ENCODE data around the gene CDH4.
"Not testable (repeated sequence)": the region's sequence is repeated elsewhere in the genome, so short reads cannot be mapped to it uniquely, and the experiment has no call there.

Gene CDH4

DNA sequence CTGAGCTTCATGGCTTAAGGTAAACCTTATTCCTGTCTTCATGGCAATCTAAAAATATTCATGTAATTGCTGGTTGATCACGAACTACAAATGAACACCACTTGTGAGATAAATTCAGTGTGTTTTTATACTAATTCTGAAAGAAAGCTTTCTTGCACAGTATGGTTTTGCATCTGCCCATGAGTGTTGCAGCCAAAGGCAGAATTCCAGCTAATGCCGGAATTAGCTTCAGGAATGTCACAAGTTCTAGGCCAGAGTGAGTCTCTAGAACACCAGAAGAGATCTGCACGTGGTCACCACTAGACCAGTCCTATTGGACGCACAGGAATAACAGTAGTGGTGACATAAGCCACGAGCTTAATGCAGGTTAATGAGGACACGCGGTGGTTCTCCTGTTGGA is 223.7 kb downstream of the CDH4 start:
- DNase-seq, result no peak

DNA sequence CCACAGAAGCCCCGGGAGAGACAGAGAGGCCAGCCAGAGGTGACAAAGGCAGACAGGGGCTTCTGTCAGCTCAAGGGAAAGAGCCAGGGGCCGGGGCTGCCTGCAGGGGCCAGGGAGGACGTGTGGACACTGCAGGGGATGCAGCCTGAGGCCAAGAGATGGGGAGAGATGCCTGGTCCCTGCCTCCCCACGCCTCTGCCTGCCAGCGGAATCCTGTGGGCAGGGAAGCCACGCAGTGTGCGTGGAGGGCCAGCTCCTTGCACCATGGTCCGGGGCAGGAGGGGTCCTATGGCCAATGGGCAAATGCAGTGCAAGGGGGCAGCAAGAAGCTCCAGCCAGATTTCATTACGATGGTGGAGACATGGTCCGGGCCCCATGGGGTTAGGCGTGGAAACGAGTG is 224.9 kb downstream of the CDH4 start:
- DNase-seq, result no peak

DNA sequence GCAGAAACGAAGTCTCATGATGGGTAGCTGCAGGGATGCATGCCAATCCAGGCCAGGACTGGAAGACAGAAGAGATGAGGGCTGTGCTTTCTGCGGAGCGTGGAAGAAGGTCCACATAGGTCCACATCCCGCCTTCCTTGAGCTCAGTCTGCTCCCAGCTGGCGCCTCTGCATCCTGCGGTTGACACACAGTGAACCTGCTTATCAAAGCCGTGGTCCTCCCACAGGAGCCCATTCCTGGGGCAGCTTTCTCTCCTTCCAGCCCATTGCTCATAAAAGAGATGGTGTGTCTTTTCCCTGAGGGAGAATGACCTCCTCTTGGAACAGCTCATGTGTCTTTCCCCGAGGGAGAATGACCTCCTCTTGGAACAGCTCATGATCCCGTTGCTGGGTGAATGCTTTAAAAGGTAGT is 225.4 kb downstream of the CDH4 start:
- no peak for DNase-seq

GRCh38 chr20:61478094-61478493 is 226.0 kb downstream of the CDH4 start:
- DNase-seq, result no peak

GRCh38 chr20:61478611-61479305 is 226.7 kb downstream of the CDH4 start:
- no peak for DNase-seq

- not testable (repeated sequence) for DNase-seq
Observed at GRCh38 chr20:61479433-61479832, 227.4 kb downstream of the CDH4 start.

DNA sequence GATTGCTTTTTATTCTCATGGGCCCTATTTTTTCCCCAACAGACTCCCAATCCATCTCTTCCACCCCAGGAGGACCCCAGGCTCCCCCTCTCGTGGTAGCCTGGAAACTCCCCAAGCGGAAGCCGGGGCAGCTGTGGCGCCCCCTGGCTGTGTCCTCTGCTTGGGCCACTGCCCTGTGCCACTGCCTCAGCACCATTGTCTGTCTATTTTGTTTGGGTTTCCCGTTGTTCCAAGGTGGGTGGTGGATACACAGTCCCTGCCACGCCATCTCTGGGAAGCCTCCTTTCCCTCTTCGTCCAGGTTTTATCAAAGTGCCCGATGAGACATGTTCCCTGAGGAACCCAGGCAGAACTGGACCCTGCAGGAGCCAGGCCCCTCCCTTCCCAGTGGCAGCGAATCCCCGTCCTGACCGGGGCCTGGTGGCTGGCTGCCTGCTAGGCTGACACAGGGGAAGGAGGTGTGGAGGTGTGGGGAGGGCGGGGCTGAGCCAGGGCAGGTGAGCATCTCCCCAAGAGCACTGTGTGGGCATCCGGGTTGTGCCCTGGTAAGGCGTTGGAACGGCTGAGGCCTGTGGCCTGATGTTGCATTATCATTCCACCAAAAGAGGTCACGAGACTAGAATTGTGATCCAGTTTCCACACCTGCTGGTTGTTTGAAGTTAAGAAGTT is 228.2 kb downstream of the CDH4 start:
- DNase-seq, result no peak

DNA sequence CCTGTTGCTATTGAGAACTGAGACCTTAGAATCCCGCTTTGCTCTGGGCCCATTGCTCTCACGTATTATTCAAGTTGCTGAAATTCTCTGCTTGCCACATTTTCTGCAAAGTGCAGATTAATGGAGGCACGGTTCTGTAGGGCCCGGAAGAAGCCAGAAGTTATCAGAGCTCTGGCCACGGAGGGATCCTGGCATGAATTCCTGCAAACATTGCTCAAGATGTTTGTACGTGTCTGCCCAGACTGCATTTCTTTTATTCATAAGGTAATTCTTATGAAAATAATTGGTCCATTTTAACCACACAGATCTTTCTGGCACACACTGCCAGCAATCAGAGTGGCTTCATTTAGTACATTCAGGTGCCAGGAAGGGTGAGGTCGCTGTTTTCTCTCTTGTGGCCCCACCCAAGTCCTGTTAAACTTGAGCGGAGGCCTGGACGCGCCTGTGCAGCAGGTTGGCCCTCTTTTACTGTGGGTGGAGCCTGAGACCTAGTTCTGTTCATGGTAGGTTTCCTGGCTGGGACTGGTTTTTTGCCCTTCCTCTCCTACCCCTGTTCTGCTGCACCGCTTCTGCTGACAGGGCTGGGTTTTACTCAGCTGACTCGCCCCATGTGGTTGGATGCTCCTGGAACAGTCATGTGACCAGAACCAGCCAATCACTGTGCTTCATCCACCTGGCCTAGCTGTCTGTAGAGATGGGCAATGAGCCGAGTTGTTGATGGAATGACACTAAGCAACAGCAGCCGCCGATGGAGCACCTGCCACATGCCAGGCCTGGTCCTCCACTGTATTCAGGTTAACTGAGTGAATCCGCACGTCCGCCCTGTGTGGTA is 230.2 kb downstream of the CDH4 start:
- no peak for DNase-seq

DNA sequence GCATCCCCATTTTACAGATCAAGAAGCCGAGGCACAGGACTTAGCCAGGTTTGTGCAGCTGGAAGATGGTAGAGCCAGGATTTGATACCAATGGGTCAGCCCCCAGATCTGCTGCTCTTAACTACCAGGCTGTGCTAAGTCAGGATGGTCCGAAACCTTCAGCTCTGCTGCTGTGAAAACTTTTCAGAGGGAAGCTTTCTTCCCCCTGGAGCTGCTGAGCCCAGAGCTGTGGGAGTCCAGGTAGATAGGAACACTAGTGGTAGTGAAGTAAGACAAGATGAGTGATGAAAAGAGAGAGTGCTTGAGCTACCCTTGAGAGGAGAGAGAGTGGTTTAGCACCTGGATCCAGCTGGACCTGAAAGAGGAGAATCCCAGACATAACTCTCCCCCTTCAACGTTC is 230.8 kb downstream of the CDH4 start:
- no peak for DNase-seq

- DNase-seq, result no peak
Observed at GRCh38 chr20:61483336-61484067, 231.4 kb downstream of the CDH4 start.

DNA sequence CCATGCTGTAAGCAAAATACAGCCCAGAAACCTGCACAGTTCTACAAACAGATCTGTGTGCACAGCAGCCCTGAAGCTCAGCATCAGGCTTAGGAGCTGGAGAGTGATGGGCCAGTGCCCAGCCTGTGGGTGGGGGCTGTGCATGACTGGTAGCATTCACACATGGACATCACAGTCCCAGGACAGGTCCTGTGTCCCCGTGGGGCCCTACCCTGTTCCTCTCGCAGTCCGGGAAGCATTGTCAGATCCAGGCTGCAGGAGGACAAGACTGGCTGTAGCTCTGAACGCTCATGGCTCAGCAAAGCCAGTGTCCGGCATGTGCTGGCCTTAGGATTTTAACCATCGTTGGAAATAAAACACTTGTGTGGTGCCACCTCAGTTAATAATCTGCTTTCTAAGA is 234.1 kb downstream of the CDH4 start:
- no peak for DNase-seq

DNA sequence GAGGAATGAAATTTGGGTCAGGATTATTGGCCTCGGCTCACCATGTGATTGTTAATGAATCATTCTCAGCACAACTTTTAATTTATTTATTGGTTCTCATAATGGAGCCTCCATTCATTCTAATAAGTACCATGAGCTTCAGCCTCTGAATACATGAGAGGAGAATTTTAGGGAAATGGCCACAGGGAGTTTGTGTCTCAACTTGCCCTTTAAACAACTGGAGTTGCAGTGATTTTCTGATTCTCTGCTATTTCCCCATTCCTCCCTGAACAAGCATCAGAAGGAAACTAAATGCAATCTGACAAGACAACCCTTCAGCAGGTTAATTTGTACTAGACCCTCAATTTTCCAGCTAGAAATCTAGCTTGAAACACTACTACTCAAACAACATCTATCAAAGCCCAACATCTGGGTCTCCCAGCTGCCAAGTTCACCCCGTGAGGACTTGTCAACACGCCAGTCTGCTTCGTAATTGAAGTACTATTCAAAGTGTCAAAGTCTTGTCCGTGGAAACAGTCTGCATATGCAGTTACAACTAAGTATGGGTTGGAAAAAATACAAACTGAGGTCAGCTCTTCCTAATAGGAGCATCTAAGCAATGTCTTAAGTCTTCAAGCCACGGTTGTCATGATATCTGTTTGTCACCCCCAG is 235.4 kb downstream of the CDH4 start:
- DNase-seq, result no peak

GRCh38 chr20:61487997-61488371 is 235.9 kb downstream of the CDH4 start:
- DNase-seq, result no peak

- DNase-seq, result no peak
Observed at GRCh38 chr20:61490721-61491120, 238.7 kb downstream of the CDH4 start.

GRCh38 chr20:61492065-61492464 is 240.0 kb downstream of the CDH4 start:
- DNase-seq, result no peak

- DNase-seq, result no peak
Observed at GRCh38 chr20:61493798-61494305, 241.8 kb downstream of the CDH4 start.

- DNase-seq, result no peak
Observed at GRCh38 chr20:61494763-61495575, 242.9 kb downstream of the CDH4 start.

- no peak for DNase-seq
Observed at GRCh38 chr20:61497029-61497627, 245.1 kb downstream of the CDH4 start.

DNA sequence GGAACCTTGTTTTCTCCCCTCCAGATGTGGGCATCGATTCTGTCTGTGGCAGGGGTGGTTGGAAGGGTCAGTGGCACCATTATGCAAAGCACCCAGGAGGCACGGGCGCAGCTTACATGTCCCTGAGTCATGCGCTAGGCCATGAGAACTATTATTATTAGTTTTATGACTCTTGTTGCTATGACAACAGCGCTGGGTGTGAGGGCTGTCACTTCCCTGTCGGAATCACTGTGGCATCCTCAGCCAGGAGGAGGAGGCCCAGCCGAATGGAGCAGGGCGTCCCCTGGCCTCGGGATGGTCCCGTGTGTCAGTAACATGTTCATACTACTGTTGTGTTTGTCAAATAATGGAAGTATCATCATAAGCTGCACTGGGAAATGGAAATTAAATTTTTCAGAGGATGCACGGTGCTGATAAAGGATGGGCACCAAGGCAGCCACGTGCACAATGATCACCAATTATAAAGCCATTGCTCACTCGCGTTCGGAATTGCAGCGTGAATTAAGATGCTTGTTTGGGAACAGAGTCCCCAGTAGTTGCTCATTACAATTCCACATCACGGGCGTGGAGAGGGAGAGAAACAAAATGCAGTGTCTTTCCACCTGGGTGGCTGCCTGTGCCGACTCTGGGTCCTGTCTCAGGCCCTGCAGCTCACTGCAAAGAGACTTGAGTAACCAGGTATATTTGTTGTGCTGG is 247.9 kb downstream of the CDH4 start:
- DNase-seq, result no peak

DNA sequence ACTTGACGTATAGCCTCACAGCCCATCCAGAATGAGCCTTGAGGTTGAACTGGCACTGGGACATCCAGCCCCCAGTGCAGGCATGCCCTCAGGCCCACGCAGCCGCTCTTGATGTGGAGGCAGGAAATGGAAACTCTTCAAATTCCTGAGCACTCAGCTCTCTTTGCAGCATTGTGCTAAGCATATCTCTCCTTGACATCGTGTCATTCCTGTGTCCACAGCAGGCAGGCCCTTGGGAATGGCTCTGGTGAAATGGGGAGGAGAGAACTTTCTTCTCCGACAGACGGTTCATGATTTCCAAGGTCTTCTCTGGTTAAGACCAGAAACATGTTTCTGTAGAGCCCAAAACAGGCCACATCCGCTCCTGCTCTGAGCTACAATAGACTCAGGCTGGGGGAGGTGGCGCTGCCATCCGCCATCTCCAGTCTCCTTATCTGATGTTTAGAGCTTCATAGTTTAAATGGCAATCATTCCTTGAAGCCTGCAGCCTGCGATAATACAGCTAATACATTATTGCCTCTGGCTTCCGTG is 248.8 kb downstream of the CDH4 start:
- no peak for DNase-seq

Measured in effector CD8-positive, alpha-beta T cell (primary cell).